ENCODE results near the gene DENND1A.

DNA sequence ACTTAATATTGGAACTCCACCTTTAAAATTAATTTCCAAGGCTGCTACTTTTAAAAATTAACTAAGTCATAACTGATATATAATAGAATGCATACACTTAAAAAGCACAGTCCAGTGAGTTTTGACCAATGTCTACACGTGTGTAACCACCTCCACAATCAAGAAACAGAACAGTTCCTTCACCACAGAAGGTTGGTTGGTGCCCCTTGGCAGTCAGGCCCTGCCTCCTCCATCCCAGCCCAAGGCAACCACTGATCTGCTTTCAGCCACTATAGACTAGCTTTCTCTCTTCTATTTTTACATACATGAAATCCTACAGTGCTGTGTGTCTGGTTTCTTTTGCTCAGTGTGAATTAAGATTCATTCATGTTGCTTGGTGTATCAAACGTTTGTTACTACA lies 358.7 kb downstream of the DENND1A start:
- TF ChIP-seq, protein P1, sequence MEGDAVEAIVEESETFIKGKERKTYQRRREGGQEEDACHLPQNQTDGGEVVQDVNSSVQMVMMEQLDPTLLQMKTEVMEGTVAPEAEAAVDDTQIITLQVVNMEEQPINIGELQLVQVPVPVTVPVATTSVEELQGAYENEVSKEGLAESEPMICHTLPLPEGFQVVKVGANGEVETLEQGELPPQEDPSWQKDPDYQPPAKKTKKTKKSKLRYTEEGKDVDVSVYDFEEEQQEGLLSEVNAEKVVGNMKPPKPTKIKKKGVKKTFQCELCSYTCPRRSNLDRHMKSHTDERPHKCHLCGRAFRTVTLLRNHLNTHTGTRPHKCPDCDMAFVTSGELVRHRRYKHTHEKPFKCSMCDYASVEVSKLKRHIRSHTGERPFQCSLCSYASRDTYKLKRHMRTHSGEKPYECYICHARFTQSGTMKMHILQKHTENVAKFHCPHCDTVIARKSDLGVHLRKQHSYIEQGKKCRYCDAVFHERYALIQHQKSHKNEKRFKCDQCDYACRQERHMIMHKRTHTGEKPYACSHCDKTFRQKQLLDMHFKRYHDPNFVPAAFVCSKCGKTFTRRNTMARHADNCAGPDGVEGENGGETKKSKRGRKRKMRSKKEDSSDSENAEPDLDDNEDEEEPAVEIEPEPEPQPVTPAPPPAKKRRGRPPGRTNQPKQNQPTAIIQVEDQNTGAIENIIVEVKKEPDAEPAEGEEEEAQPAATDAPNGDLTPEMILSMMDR (IDR thresholded peaks at IDR 0.05): no peak
- no peak for TF ChIP-seq ESRRA (CRISPR knock-in tag; IDR thresholded peaks at IDR 0.05; ENCODE audit: borderline replicate concordance)
- TF ChIP-seq, protein P2, sequence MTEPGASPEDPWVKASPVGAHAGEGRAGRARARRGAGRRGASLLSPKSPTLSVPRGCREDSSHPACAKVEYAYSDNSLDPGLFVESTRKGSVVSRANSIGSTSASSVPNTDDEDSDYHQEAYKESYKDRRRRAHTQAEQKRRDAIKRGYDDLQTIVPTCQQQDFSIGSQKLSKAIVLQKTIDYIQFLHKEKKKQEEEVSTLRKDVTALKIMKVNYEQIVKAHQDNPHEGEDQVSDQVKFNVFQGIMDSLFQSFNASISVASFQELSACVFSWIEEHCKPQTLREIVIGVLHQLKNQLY (CRISPR knock-in tag; IDR thresholded peaks at IDR 0.05): no peak
- TF ChIP-seq, protein P3, sequence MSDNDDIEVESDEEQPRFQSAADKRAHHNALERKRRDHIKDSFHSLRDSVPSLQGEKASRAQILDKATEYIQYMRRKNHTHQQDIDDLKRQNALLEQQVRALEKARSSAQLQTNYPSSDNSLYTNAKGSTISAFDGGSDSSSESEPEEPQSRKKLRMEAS (CRISPR knock-in tag; IDR thresholded peaks at IDR 0.05): no peak
- no peak for TF ChIP-seq ETV6 (CRISPR knock-in tag; IDR thresholded peaks at IDR 0.05)
- TF ChIP-seq CREM (CRISPR knock-in tag; IDR thresholded peaks at IDR 0.05): no peak
- TF ChIP-seq, protein P4, sequence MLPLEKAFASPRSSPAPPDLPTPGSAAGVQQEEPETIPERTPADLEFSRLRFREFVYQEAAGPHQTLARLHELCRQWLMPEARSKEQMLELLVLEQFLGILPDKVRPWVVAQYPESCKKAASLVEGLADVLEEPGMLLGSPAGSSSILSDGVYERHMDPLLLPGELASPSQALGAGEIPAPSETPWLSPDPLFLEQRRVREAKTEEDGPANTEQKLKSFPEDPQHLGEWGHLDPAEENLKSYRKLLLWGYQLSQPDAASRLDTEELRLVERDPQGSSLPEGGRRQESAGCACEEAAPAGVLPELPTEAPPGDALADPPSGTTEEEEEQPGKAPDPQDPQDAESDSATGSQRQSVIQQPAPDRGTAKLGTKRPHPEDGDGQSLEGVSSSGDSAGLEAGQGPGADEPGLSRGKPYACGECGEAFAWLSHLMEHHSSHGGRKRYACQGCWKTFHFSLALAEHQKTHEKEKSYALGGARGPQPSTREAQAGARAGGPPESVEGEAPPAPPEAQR (CRISPR knock-in tag; IDR thresholded peaks at IDR 0.05): no peak
- TF ChIP-seq RELA (CRISPR knock-in tag; IDR thresholded peaks at IDR 0.05; ENCODE audit: borderline replicate concordance): no peak
- TF ChIP-seq NR2C2 (CRISPR knock-in tag; IDR thresholded peaks at IDR 0.05): no peak
- TF ChIP-seq ELF4 (CRISPR knock-in tag; IDR thresholded peaks at IDR 0.05; ENCODE audit: low read depth): no peak
